Heart left ventricle (tissue), 13 donors: Measurements from ENCODE around the gene TOR1B.

Experiments
- POLR2A ChIP-seq, 2 donors: fragments of 450-650 bp; IDR thresholded peaks; one replicate each; pipeline ENCODE4 v1.6.1; 2017; ENCODE audit warnings: antibody characterized with exemption in 2 of 2, mild to moderate bottlenecking in 2 of 2, moderate library complexity in 2 of 2
- TF ChIP-seq, protein P1 (sequence below), 12 donors: fragments of 200-600 bp; sonication (generic) in 4 of 12; IDR thresholded peaks; one replicate each; pipeline versions ENCODE4 v1.5.0 to v1.8.0; 2018 to 2022; ENCODE audit warnings: antibody characterized with exemption in 12 of 12, mild to moderate bottlenecking in 5 of 12
- donor health status: ischemic (EF 13 %, LVEDD 7.1; RV severe dilation, severe dysfunction).
- donor health status: DM: no; HTN: yes; CAD: no.
- donor health status: DM: no; HTN: no; CAD: no.
- donor health status: ischemic (EF 25% LVEDD 6.9; RV normal size, moderate dysfunction).
- donor health status: ischemic (EF 25% LVEDD 5.7; RV mildly dilated, moderate dysfunction).
- donor health status: ischemic (EF 35%, LVEDD 5.7; RV mildly dilated, moderate dysfunction).
- donor health status: nonischemic (EF 11% LVEDD 7.7; RV severe dilation, severe dysfunction).
- donor health status: DM: yes; HTN: yes; CAD: no.
- donor health status: PGD.
- donor health status: ischemic (EF 29% LVEDD 5.4; RV normal size, mild dysfunction).
- donor health status: nonischemic (EF 23%, LVEDD 6.1; RV moderate dilation, normal function).

DNA sequence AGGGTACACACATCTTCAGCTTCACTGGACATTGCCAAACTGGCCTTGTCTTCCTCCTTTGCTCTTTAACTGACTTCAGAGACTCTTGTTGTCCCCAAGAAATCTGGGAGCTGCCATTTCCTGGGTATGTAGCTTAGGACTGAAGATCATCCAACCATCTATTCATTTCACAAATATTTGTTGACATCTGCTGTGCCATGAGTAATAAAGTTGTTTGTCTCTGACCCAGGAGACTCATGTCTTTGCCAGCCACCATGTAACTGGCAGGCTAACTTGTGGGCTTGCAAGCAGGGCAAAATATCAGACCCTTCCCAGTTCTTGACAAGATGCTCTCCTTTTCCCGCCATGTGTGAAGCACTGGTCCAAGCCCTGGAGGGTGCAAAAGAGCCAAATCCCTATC lies 17.1 kb upstream of the TOR1B start:
- TF ChIP-seq, protein P1, sequence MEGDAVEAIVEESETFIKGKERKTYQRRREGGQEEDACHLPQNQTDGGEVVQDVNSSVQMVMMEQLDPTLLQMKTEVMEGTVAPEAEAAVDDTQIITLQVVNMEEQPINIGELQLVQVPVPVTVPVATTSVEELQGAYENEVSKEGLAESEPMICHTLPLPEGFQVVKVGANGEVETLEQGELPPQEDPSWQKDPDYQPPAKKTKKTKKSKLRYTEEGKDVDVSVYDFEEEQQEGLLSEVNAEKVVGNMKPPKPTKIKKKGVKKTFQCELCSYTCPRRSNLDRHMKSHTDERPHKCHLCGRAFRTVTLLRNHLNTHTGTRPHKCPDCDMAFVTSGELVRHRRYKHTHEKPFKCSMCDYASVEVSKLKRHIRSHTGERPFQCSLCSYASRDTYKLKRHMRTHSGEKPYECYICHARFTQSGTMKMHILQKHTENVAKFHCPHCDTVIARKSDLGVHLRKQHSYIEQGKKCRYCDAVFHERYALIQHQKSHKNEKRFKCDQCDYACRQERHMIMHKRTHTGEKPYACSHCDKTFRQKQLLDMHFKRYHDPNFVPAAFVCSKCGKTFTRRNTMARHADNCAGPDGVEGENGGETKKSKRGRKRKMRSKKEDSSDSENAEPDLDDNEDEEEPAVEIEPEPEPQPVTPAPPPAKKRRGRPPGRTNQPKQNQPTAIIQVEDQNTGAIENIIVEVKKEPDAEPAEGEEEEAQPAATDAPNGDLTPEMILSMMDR (IDR thresholded peaks at IDR 0.05) = no peak
- TF ChIP-seq POLR2A (IDR thresholded peaks at IDR 0.05) = no peak
